H9 (cell line): Measurements from ENCODE around the gene TLK2. TPM values are rescaled to one million over a fixed set of nuclear protein-coding genes. Genes with fewer than 3 reads are reported as not detected.

Experiments
- DNase-seq: peaks from one replicate; pipeline ENCODE4 v3.0.0-alpha.2; 2017
- H2AFZ ChIP-seq: one replicate; pipeline ENCODE4 v1.6.1; 2013; ENCODE audit warnings: mild to moderate bottlenecking, low read length, control low read depth, moderate library complexity
- H2AK5ac ChIP-seq: 2 replicates; pipeline ENCODE4 v1.6.1; 2013; ENCODE audit warnings: low read length, control low read depth, mixed read lengths; ENCODE audit not compliant: insufficient read length
- H2BK120ac ChIP-seq: one replicate; pipeline ENCODE4 v1.6.1; 2013; ENCODE audit warnings: low read depth, mild to moderate bottlenecking, low read length, control low read depth, inconsistent platforms; ENCODE audit not compliant: poor library complexity, severe bottlenecking
- H2BK12ac ChIP-seq: 2 replicates; pipeline ENCODE4 v1.6.1; 2013; ENCODE audit warnings: low read length, control low read depth, mixed read lengths, low read depth; ENCODE audit not compliant: insufficient read length
- H2BK15ac ChIP-seq: 2 replicates; pipeline ENCODE4 v1.6.1; 2013; ENCODE audit warnings: low read depth, low read length, control low read depth
- H2BK20ac ChIP-seq: one replicate; pipeline ENCODE4 v1.6.1; 2013; ENCODE audit warnings: low read depth, mild to moderate bottlenecking, low read length, control low read depth, inconsistent platforms; ENCODE audit not compliant: poor library complexity, severe bottlenecking
- H2BK5ac ChIP-seq: 2 replicates; pipeline ENCODE4 v1.6.1; 2013; ENCODE audit warnings: low read length, control low read depth, mixed read lengths; ENCODE audit not compliant: insufficient read length
- H3K14ac ChIP-seq: 2 replicates; pipeline ENCODE4 v1.6.1; 2013; ENCODE audit warnings: low read length, control low read depth; ENCODE audit not compliant: insufficient read depth
- H3K18ac ChIP-seq: 2 replicates; pipeline ENCODE4 v1.6.1; 2013; ENCODE audit warnings: low read depth, mild to moderate bottlenecking, mixed read lengths, low read length, control low read depth; ENCODE audit not compliant: insufficient read length
- H3K23ac ChIP-seq: 2 replicates; pipeline ENCODE4 v1.6.1; 2013; ENCODE audit warnings: low read length, control low read depth, mixed read lengths, low read depth; ENCODE audit not compliant: insufficient read length
- H3K23me2 ChIP-seq: 2 replicates; pipeline ENCODE4 v1.6.1; 2013; ENCODE audit warnings: low read depth, mild to moderate bottlenecking, mixed read lengths, low read length, control low read depth; ENCODE audit not compliant: insufficient read length, poor library complexity, severe bottlenecking
- H3K27ac ChIP-seq: 2 replicates; pipeline ENCODE4 v1.5.1; 2013; ENCODE audit warnings: low read length, control low read depth, mixed read lengths, low read depth; ENCODE audit not compliant: insufficient read length
- H3K27me3 ChIP-seq: 2 replicates; pipeline ENCODE4 v1.6.1; 2013; ENCODE audit warnings: low read length, control low read depth, inconsistent platforms; ENCODE audit not compliant: insufficient read depth
- H3K4ac ChIP-seq: 2 replicates; pipeline ENCODE4 v1.6.1; 2013; ENCODE audit warnings: low read depth, mild to moderate bottlenecking, control low read depth, inconsistent platforms, low read length, moderate library complexity
- H3K4me1 ChIP-seq: 2 replicates; pipeline ENCODE4 v1.6.1; 2013; ENCODE audit warnings: low read length, control low read depth, inconsistent platforms; ENCODE audit not compliant: insufficient read depth
- H3K4me2 ChIP-seq: 2 replicates; pipeline ENCODE4 v1.6.1; 2013; ENCODE audit warnings: low read length, control low read depth, mixed read lengths; ENCODE audit not compliant: insufficient read length, insufficient read depth
- H3K56ac ChIP-seq: 2 replicates; pipeline ENCODE4 v1.6.1; 2013; ENCODE audit warnings: low read depth, mild to moderate bottlenecking, mixed read lengths, low read length, control low read depth; ENCODE audit not compliant: insufficient read length
- H3K79me1 ChIP-seq: 2 replicates; pipeline ENCODE4 v1.6.1; 2013; ENCODE audit warnings: low read depth, mild to moderate bottlenecking, moderate library complexity, low read length, control low read depth, inconsistent platforms; ENCODE audit not compliant: insufficient read depth, poor library complexity, severe bottlenecking
- H3K79me2 ChIP-seq: 2 replicates; pipeline ENCODE4 v1.6.1; 2013; ENCODE audit warnings: low read length, control low read depth, inconsistent platforms; ENCODE audit not compliant: insufficient read depth
- H3K9ac ChIP-seq: 2 replicates; pipeline ENCODE4 v1.6.1; 2013; ENCODE audit warnings: low read length, control low read depth, mixed read lengths; ENCODE audit not compliant: insufficient read length; ENCODE audit errors: extremely low read depth
- H3K9me3 ChIP-seq: one replicate; pipeline ENCODE4 v1.6.1; 2013; ENCODE audit warnings: low read depth, low read length, inconsistent platforms; ENCODE audit not compliant: control insufficient read depth
- H3T11ph ChIP-seq: one replicate; pipeline ENCODE4 v1.6.1; 2013; ENCODE audit warnings: mild to moderate bottlenecking, low read length, control low read depth, inconsistent platforms
- H4K20me1 ChIP-seq: one replicate; pipeline ENCODE4 v1.6.1; 2013; ENCODE audit not compliant: control insufficient read depth, insufficient read length, insufficient read depth
- H4K5ac ChIP-seq: 2 replicates; pipeline ENCODE4 v1.6.1; 2013; ENCODE audit warnings: low read depth, mild to moderate bottlenecking, mixed read lengths, low read length, control low read depth; ENCODE audit not compliant: insufficient read length
- H4K8ac ChIP-seq: replicated peaks from 2 replicates; pipeline ENCODE4 v1.6.1; 2013; ENCODE audit warnings: low read length, control low read depth, mixed read lengths, low read depth; ENCODE audit not compliant: insufficient read length
- H4K91ac ChIP-seq: 2 replicates; pipeline ENCODE4 v1.6.1; 2013; ENCODE audit warnings: low read depth, mild to moderate bottlenecking, moderate library complexity, mixed read lengths, low read length, control low read depth; ENCODE audit not compliant: insufficient read length
- H3K27ac Mint-ChIP-seq, 3 experiments: 2 replicates in 2 of 3; 3 replicates in 1 of 3; pipeline ENCODE4 v1.8.0; 2020 to 2021; ENCODE audit warnings: mixed read lengths in 3 of 3, mild to moderate bottlenecking in 1 of 3, moderate library complexity in 1 of 3
- H3K27me3 Mint-ChIP-seq: 2 replicates; pipeline ENCODE4 v1.8.0; 2021; ENCODE audit warnings: low read depth, mild to moderate bottlenecking, moderate library complexity, mixed read lengths
- H3K36me3 Mint-ChIP-seq, 3 experiments: 2 replicates in 2 of 3; 3 replicates in 1 of 3; pipeline ENCODE4 v1.8.0; 2020 to 2021; ENCODE audit warnings: low read depth in 3 of 3, mixed read lengths in 3 of 3; ENCODE audit not compliant: insufficient read depth in 1 of 3
- H3K4me1 Mint-ChIP-seq, 2 experiments: 2 replicates each; pipeline ENCODE4 v1.8.0; 2020; ENCODE audit warnings: mixed read lengths in 2 of 2
- H3K4me3 Mint-ChIP-seq, 2 experiments: 2 replicates in 1 of 2; 3 replicates in 1 of 2; pipeline ENCODE4 v1.8.0; 2020 to 2021; ENCODE audit warnings: mild to moderate bottlenecking in 2 of 2, mixed read lengths in 2 of 2, moderate library complexity in 1 of 2
- H3K9me3 Mint-ChIP-seq, 2 experiments: 2 replicates in 1 of 2; 3 replicates in 1 of 2; pipeline ENCODE4 v1.8.0; 2020; ENCODE audit warnings: mild to moderate bottlenecking in 2 of 2, mixed read lengths in 2 of 2, moderate library complexity in 1 of 2
- CTCF ChIP-seq: fragments of 200-600 bp; sonication (generic); conservative IDR thresholded peaks from 3 replicates; pipeline ENCODE4 v1.8.0; 2021; ENCODE audit warnings: antibody characterized with exemption, mild to moderate bottlenecking
- WGBS: extraction: QIAGEN DNeasy Blood & Tissue Kit; methylation state at CpG from one replicate; pipeline ENCODE4 v1.1.7; 2013; ENCODE audit warnings: missing lambda C conversion rate, low lambda C conversion rate, mixed read lengths; ENCODE audit not compliant: insufficient read length; ENCODE audit errors: extremely low coverage; 5-methylcytosine and 5-hydroxymethylcytosine counted together
- total RNA-seq: library from RNA; stranded (reverse); gene quantifications from 2 replicates; pipeline ENCODE4 v1.2.1, GENCODE V29; 2021

The TLK2 gene
- total RNA-seq, 1 experiment from 2014 or later = 63.7 TPM

DNA sequence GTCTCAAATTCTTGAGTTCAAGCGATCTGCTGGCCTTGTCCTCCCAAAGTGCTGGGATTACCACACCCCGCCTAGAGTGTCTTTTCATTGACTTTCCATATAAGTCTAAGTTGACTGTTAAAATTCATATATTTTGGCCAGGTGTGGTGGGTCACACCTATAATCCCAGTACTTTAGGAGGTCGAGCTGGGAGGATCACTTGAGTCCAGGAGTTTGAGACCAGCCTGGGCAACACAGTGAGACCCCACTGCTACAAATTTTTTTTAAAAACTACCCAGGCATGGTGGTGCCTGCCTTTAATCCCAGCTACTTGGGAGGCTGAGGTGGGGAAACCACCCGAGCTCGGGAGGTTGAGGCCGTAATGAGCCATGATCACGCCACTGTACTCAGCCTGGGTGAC is 127.0 kb downstream of the TLK2 start:
- H2BK15ac ChIP-seq = no peak overlapping the region
- no peaks in the 10 kb centered on the region for H3K4me1 ChIP-seq
- no CpG with 5 or more reads among the region's 7 CpGs for whole genome bisulfite sequencing
- no peak overlapping the region for H2BK120ac ChIP-seq
- H3K18ac ChIP-seq = no peak overlapping the region
- H3K56ac ChIP-seq = no peak overlapping the region
- Mint-ChIP-seq H3K36me3 (peaks cover 22 to 77% (median 65%) of the 10 kb centered on the region in 3 experiments), H3K27ac (no peak overlapping the region), H3K4me1 (no peaks in the 10 kb centered on the region), H3K4me3 (no peak overlapping the region), H3K27me3 (no peaks in the 10 kb centered on the region), H3K9me3 (no peaks in the 10 kb centered on the region)
- H3K23ac ChIP-seq = no peak overlapping the region
- H3K23me2 ChIP-seq = no peaks in the 10 kb centered on the region
- H3T11ph ChIP-seq = no peak overlapping the region
- H4K5ac ChIP-seq = no peak overlapping the region
- H3K79me2 ChIP-seq = no peaks in the 10 kb centered on the region
- no peak overlapping the region for H2AFZ ChIP-seq
- no peak overlapping the region for H3K4me2 ChIP-seq
- H3K27me3 ChIP-seq = no peaks in the 10 kb centered on the region
- no peak overlapping the region for H3K14ac ChIP-seq
- no peak overlapping the region for H4K91ac ChIP-seq
- no peak overlapping the region for H2BK5ac ChIP-seq
- H3K79me1 ChIP-seq = no peaks in the 10 kb centered on the region
- H3K27ac ChIP-seq = no peak overlapping the region
- no peak overlapping the region for H2AK5ac ChIP-seq
- H2BK12ac ChIP-seq = no peak overlapping the region
- no peak overlapping the region for H3K4ac ChIP-seq
- H2BK20ac ChIP-seq = no peak overlapping the region
- H3K9me3 ChIP-seq = no peaks in the 10 kb centered on the region
- H3K9ac ChIP-seq = no peak overlapping the region
- H4K8ac ChIP-seq = no peak overlapping the region
- no peaks in the 10 kb centered on the region for H4K20me1 ChIP-seq
- no peak for DNase-seq
- TF ChIP-seq CTCF = no peak
